GM18520 (cell line): ENCODE results near the gene TMEM221.

Experiments
- ATAC-seq: cut with Tn5 transposase; IDR thresholded peaks from one replicate; pipeline ENCODE4 v1.9.1; 2021; ENCODE audit not compliant: unreplicated experiment

TMEM221 gene

DNA sequence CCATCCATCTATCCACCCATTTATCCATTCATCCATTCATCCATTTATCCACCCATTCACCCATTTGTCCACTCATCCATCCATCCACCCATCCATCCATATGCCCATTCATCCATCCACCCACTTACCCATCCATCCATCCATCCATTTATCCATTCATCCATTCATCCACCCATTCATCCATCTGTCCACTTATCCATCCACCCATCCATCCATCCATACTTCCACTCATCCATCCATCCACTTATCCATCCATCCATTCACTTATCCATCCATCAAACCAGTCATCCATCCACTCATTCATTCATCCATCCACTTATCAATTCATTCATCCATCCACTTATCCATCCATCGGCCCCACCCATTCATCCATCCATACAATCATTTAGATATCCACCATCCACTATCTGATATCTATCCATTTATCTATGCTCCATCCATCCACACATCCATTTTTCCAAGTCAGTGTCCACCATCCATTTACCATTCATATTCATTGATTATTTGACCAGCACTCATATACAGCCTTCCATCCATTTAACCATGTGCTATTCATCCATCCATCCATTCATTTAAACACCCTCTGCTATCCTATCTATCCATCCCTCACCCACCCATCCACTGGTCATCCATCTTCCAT is 2.8 kb downstream of the TMEM221 start:
- no peak for ATAC-seq

DNA sequence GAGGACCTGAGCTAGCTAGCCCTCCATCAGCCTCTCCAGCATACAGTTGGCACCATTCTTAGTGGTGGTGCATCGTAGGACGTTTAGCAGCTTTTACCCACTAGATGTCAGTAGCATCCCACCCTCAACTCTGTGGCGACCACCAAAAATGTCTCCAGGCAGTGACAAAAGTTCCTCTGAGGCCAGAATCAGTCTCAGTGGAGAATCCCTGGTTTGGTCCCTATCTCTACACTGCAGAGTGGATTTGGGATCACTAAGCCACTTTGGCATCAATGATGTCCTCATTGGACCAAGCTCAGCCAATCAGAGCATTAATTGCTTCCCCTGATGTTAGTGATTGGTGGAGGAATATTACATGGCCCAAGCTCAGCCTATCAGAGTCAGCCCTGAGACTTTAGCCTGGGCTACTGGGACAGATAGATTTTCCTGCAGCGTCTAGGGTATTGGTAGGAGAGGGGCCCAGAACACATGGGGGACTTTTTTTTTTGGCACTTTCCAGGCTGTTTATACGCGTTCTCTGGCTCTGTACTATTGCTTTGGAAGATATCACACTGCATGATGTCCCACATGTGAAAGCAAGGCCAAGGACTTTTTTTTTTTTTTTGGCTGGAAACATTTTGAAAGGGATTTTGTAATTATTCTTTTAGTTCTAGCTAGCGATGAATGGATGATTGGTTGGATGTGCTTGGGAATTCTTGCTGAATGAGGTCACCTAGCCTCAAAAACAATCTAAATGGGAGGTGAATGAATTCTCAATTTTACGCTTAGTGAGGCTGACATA is 7.0 kb downstream of the TMEM221 start:
- ATAC-seq: no peak

DNA sequence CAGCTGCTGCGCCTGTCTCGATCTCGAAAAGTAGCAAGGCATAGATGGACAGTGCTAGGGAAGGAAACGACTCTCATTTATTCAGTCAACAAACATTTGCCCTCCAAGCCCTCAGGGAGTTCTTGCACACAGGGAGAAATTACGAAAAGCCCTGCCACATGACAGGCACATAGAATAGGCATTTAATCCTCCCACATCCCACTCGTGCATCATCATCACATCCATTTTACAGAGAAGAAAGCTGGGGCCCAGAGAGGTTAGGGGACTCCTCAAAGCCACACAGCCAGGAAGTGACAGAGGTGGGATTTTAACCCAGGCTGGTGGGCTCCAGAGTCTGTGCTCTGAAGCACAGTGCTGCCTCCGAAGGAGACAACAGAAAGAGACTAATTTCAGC is 11.6 kb downstream of the TMEM221 start:
- no peak for ATAC-seq

DNA sequence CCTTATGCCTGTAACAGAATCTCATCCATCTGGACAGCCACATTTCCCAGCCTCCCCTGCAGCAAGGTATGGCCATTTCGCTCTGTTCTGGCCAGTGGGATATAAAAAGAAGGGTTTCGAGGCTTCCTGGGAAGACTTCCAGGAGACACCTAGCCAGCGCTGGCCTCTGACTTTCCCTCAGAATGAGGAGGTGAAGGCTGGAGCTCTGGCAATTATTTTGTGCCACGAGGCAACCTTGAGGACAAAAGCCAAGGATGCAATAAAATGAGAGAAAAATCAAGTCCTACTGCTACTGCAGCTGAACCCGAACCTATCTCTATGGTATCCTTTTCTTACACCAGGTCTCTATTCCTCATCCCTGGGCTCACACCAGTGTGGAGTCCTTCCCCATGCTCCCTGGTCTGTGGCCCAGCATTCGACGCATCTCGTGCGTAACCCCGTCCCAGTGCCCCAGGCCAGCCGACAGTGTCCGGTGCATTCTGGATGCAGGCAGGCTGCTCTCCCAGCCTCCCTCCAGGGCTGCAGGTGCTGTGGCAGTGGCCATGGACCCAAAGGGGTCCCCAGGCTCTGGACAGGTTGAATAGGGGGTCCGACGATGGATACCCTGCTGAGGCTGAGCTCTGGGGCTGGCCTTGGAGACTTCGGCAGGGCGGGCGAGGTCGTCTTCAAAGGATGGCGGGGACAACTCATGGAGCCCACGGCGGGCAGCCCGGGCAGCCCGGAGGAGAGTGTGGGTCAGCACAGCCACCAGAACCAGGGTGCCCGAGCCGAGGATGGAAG is 12.2 kb downstream of the TMEM221 start:
- no peak for ATAC-seq

GRCh38 chr19:17435218-17435617 is 13.2 kb downstream of the TMEM221 start:
- no peak for ATAC-seq

DNA sequence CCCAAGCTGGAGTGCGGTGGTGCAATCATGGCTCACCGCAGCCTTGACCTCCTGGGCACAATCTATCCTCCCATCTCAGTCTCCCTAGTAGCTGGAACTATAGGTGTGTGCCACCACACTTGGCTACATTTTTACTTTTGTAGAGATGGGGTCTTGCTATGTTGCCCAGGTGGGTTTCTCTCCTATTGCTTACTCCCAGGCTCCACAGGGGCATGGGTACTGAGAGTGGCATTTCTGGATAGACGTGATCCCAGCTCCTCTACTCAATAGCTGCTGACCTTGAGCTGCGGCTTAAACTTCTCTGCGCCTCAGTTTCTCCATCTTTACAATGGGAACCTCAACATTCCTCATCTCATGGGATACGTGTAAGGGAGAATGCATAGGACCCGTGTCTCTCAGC is 17.1 kb downstream of the TMEM221 start:
- no peak for ATAC-seq

- ATAC-seq: no peak
Observed at GRCh38 chr19:17429641-17430113, 18.8 kb downstream of the TMEM221 start.

DNA sequence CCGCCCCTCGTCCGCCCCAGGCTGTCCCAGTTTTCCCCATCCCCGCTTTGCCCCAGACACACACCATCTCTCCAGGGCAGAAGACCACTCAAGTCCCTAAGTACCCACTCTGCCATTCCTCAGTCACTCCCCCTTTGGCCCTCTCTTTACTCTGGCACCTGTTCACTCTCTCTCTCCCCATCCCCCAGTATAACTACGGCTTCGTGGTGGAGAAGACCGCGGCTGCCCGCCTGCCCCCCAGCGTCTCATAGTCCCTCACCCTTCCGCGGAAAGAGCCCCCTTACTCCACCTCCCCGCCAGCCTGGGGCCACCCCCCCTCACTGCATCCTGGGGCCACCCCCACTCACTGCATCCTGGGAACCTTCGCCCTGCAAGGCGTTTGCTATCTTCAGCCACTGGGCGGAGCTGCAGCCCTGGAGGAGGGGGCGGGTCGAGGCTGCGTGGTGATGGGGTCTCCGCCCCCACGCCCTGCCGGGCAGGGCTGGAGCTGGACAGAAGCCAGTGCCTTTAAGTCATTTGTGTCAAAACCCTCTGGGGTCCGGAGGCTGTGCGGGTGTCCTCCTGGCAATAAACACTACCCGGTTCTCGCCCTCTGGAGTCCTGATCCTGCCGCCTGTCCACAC is 23.6 kb downstream of the TMEM221 start:
- ATAC-seq: no peak

GRCh38 chr19:17423429-17424208 is 24.8 kb downstream of the TMEM221 start:
- ATAC-seq: no peak

DNA sequence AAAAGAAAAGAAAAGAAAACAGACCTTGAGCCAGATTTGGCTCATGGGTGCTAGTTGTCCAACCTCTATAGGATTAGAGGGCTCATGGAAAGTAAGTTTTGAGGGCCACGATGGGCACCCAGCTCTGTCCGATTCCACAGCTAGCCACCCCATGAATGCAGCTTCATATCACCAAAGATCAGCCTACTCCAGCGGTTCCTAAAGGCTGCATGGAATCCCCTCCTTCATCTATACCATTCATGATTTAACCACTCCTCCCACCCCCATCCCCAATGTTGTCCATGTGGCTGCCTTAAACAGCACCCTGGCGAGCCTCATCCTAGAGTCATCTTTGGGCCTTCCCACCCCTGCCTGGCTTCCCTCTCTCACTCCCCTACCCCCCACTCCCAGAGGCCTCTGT is 26.5 kb downstream of the TMEM221 start:
- ATAC-seq: no peak

GRCh38 chr19:17420475-17420924 is 28.0 kb downstream of the TMEM221 start:
- ATAC-seq: no peak

DNA sequence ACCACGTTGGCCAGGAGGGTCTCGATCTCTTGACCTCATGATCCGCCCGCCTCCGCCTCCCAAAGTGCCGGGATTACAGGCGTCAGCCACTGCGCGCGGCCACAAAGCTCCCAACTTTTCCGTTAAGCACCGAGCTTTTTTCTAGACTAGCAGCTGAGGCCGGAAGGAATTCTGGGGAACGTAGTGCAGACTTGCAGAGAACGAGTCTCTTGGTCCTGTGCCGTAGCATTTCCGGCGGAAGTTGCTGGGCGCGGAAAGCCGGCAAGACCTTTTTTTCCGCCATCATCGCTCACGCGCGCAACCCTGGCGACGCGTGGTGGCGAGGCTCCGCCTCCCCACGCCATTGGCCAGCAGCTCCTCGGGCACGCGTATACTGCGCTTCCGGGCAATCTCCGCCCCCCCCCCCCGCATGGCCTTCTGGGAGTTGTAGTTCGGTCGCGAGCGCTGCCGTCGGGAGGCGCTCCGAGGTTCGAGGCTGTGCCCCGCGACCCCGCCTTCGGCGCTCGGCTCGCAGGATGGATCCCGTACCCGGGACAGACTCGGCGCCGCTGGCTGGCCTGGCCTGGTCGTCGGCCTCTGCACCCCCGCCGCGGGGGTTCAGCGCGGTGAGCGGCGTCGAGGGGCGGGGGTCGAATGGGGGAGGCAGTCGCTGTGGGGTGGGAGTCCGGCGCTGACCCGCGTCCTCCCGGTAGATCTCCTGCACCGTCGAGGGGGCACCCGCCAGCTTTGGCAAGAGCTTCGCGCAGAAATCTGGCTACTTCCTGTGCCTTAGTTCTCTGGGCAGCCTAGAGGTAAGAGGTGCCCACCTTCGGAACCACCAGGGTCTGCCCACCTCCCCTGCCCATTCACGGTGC is 28.6 kb downstream of the TMEM221 start, which contains the start of gene MVB12A:
Gene MVB12A (plus strand): TSS at position 427 of the 854 bp plus-strand sequence. CDS start 89 bp downstream, at position 516.
- ATAC-seq: peak; percentile 88

- no peak for ATAC-seq
Observed at GRCh38 chr19:17419154-17419620, 29.3 kb downstream of the TMEM221 start.

GRCh38 chr19:17418710-17419109 is 29.8 kb downstream of the TMEM221 start:
- no peak for ATAC-seq

- ATAC-seq: no peak
Observed at GRCh38 chr19:17415121-17415520, 33.3 kb downstream of the TMEM221 start.

DNA sequence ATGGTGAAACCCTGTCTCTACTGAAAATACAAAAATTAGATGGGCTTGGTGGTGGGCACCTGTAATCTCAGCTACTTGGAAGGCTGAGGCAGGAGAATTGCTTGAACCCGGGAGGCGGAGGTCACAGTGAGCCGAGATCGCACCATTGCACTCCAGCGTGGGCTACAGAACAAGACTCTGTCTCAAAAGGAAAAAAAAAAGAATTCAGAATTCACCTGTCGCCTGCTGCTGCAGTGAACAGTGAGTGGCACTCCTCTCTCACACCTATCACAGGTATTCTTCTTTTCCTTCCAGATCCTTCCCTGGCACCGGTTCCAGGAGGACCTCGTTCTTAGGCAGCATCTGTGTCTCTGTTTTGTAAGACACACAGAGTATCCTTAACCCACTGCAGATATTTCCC is 34.4 kb downstream of the TMEM221 start:
- ATAC-seq: no peak

GRCh38 chr19:17411801-17412200 is 36.7 kb downstream of the TMEM221 start:
- no peak for ATAC-seq

GRCh38 chr19:17409990-17410389 is 38.5 kb downstream of the TMEM221 start:
- no peak for ATAC-seq

GRCh38 chr19:17406887-17407196 is 41.6 kb downstream of the TMEM221 start:
- ATAC-seq: no peak
